Measurements from ENCODE around the gene HS2ST1. TPM values are rescaled to one million over a fixed set of nuclear protein-coding genes. Genes with fewer than 3 reads are reported as not detected.

The HS2ST1 gene
- total and polyA plus RNA-seq, 7 donors: 2.4 to 13.7 (median 10.0) TPM

- H3K4me3 ChIP-seq: no peak overlapping the region
- H3K27me3 ChIP-seq: no peaks in the 10 kb centered on the region
- H3K36me3 ChIP-seq: no peaks in the 10 kb centered on the region
- H3K27ac ChIP-seq: no peak overlapping the region
- WGBS, 2 donors: 97 to 98% methylated on average over 8 of the region's 8 CpGs
- DNase-seq: no peak
- H3K4me1 ChIP-seq: no peaks in the 10 kb centered on the region
- intact Hi-C loops (cut with DNase I): no loop called here
- H3K9me3 ChIP-seq: peaks cover 0 to 3% (median 0%) of the 10 kb centered on the region in 4 donors
- TF ChIP-seq POLR2A (IDR thresholded peaks at IDR 0.05): no peak
- no peak for TF ChIP-seq EP300 (IDR thresholded peaks at IDR 0.05)
- no peak for TF ChIP-seq CTCF (IDR thresholded peaks at IDR 0.05)
- TF ChIP-seq POLR2AphosphoS5 (IDR thresholded peaks at IDR 0.05): no peak
Measured at GRCh38 chr1:86924324-86924960, 10.0 kb downstream of the HS2ST1 start.

- no peak overlapping the region for H3K4me3 ChIP-seq
- H3K9me3 ChIP-seq: peaks cover 0 to 3% (median 0%) of the 10 kb centered on the region in 4 donors
- intact Hi-C loops (cut with DNase I): no loop called here
- H3K27ac ChIP-seq: no peak overlapping the region
- no peaks in the 10 kb centered on the region for H3K4me1 ChIP-seq
- 94 to 95% methylated on average over 1 of the region's 1 CpG for WGBS, 2 donors
- H3K27me3 ChIP-seq: no peaks in the 10 kb centered on the region
- TF ChIP-seq EP300 (IDR thresholded peaks at IDR 0.05): no peak
- no peak for TF ChIP-seq POLR2A (IDR thresholded peaks at IDR 0.05)
- no peak for TF ChIP-seq CTCF (IDR thresholded peaks at IDR 0.05)
- TF ChIP-seq POLR2AphosphoS5 (IDR thresholded peaks at IDR 0.05): no peak
- no peak for DNase-seq
- H3K36me3 ChIP-seq: no peaks in the 10 kb centered on the region
Measured at GRCh38 chr1:86925742-86926141, 11.3 kb downstream of the HS2ST1 start.

- Histone ChIP-seq H3K27me3 (no peaks in the 10 kb centered on the region), H3K27ac (no peak overlapping the region), H3K4me1 (no peaks in the 10 kb centered on the region), H3K36me3 (no peaks in the 10 kb centered on the region), H3K9me3 (peaks cover 0 to 3% (median 0%) of the 10 kb centered on the region in 4 donors), H3K4me3 (no peak overlapping the region)
- no peak for DNase-seq
- no peak for TF ChIP-seq POLR2AphosphoS5 (IDR thresholded peaks at IDR 0.05)
- no peak for TF ChIP-seq EP300 (IDR thresholded peaks at IDR 0.05)
- TF ChIP-seq POLR2A (IDR thresholded peaks at IDR 0.05): no peak
- no peak for TF ChIP-seq CTCF (IDR thresholded peaks at IDR 0.05)
- intact Hi-C loops (cut with DNase I): no loop called here
- WGBS, 2 donors: 98% methylated on average over 1 of the region's 1 CpG
Measured at GRCh38 chr1:86926883-86927282, 12.4 kb downstream of the HS2ST1 start.

- Histone ChIP-seq H3K27ac (no peak overlapping the region), H3K4me1 (no peaks in the 10 kb centered on the region), H3K4me3 (no peak overlapping the region), H3K27me3 (no peaks in the 10 kb centered on the region), H3K9me3 (no peaks in the 10 kb centered on the region), H3K36me3 (no peaks in the 10 kb centered on the region)
- intact Hi-C loops (cut with DNase I): no loop called here
- DNase-seq: no peak
- TF ChIP-seq POLR2A (IDR thresholded peaks at IDR 0.05): no peak
- TF ChIP-seq EP300 (IDR thresholded peaks at IDR 0.05): no peak
- TF ChIP-seq POLR2AphosphoS5 (IDR thresholded peaks at IDR 0.05): no peak
- no peak for TF ChIP-seq CTCF (IDR thresholded peaks at IDR 0.05)
- 15 to 64% methylated on average over 1 of the region's 1 CpG for WGBS, 2 donors
Measured at GRCh38 chr1:86928819-86929218, 14.4 kb downstream of the HS2ST1 start.

- WGBS, 2 donors: 94 to 98% methylated on average over 3 of the region's 3 CpGs
- DNase-seq: no peak
- TF ChIP-seq POLR2A (IDR thresholded peaks at IDR 0.05) (no peak), CTCF (IDR thresholded peaks at IDR 0.05) (no peak), POLR2AphosphoS5 (IDR thresholded peaks at IDR 0.05) (no peak), EP300 (IDR thresholded peaks at IDR 0.05) (no peak)
- H3K4me1 ChIP-seq: no peaks in the 10 kb centered on the region
- H3K4me3 ChIP-seq: no peak overlapping the region
- no peaks in the 10 kb centered on the region for H3K9me3 ChIP-seq
- H3K36me3 ChIP-seq: no peaks in the 10 kb centered on the region
- intact Hi-C loops (cut with DNase I): no loop called here
- H3K27me3 ChIP-seq: no peaks in the 10 kb centered on the region
- H3K27ac ChIP-seq: no peak overlapping the region
Measured at GRCh38 chr1:86933051-86933450, 18.6 kb downstream of the HS2ST1 start.

All from sigmoid colon (tissue), 7 donors.